Activated T-helper 2 cell treated with anti-CD3 and anti-CD28 coated beads, Interferon-gamma antibody, Interleukin-2, Interleukin-4, amounts not matched to agents 10 μg/mL and 5 μg/mL and 100 μg/mL, durations not matched to agents 14 hours and 24 hours and 36 hours (primary cell): ENCODE data around the gene TEX36. TPM values are rescaled to one million over a fixed set of nuclear protein-coding genes. Genes with fewer than 3 reads are reported as not detected.

Experiments used
- DNase-seq: peaks from one replicate; pipeline ENCODE4 v3.0.0; 2021; ENCODE audit warnings: low spot score
- H3K27ac Mint-ChIP-seq: one replicate; pipeline ENCODE4 v1.8.0; 2021; ENCODE audit warnings: mixed read lengths
- H3K27me3 Mint-ChIP-seq: one replicate; pipeline ENCODE4 v1.8.0; 2021; ENCODE audit warnings: low read depth, mixed read lengths
- H3K36me3 Mint-ChIP-seq: one replicate; pipeline ENCODE4 v1.8.0; 2021; ENCODE audit warnings: low read depth, mixed read lengths
- H3K4me1 Mint-ChIP-seq: one replicate; pipeline ENCODE4 v1.8.0; 2021; ENCODE audit warnings: low read depth, mixed read lengths
- H3K4me3 Mint-ChIP-seq: one replicate; pipeline ENCODE4 v1.8.0; 2021; ENCODE audit warnings: low read depth, mild to moderate bottlenecking, moderate library complexity, mixed read lengths
- H3K9me3 Mint-ChIP-seq: one replicate; pipeline ENCODE4 v1.8.0; 2021; ENCODE audit warnings: mixed read lengths
- intact Hi-C: fragments of 100-400 bp; cut with micrococcal nuclease; formaldehyde crosslinking; loops from one replicate; pipeline ENCODE4 v1.15.1; 2023
- total RNA-seq: library from RNA; stranded (reverse); gene quantifications from 2 replicates; pipeline ENCODE4 v1.2.3, GENCODE V29; 2022

Gene TEX36
- total RNA-seq, 1 donor from 2014 or later: not detected

DNA sequence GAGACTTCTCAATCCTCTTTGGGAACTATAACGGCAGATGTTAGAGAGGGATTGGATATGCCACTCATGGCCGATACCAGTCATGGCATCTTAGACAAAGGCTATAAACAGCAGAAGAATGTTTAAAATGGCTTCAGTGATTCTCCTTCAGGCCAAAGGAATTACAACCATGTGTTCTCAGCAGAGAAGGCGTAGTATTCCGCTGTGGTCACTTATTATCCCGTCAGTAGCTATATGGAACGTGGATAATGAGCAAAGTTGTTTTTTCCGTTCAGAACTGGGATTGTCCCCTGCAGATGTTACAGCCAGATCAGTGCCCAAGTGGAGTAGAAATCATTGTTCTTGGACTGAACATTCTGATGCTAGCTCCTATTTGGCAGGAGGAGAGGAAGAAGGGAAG, 43.1 kb downstream of the TEX36 start:
- Mint-ChIP-seq H3K36me3 (no peaks in the 10 kb centered on the region), H3K9me3 (no peaks in the 10 kb centered on the region), H3K27ac (no peak overlapping the region), H3K4me1 (no peaks in the 10 kb centered on the region), H3K27me3 (no peaks in the 10 kb centered on the region), H3K4me3 (no peak overlapping the region)
- intact Hi-C loops: no loop called here
- DNase-seq: no peak

DNA sequence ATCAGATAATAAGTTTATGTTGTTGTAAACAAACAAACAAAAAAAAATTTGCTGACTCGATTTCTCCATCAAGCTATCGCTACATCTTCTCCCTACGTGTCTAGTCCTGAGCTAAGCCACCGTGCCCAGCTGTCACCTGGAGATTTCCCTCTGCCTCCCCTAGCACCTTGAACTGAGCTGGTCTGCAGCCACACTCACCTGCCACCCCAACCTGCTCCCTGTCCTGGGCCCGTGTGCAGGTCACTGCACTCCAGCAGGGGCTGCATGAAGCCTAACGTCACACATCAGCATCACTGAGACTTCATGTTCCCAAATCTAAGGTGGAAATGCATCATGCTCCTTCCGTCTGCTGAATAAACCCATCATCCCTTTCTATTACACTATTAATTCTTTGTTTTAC, 44.4 kb downstream of the TEX36 start:
- no peak for DNase-seq
- intact Hi-C loops: no loop called here
- H3K4me3 Mint-ChIP-seq: no peak overlapping the region
- no peak overlapping the region for H3K27ac Mint-ChIP-seq
- no peaks in the 10 kb centered on the region for H3K27me3 Mint-ChIP-seq
- no peaks in the 10 kb centered on the region for H3K9me3 Mint-ChIP-seq
- no peaks in the 10 kb centered on the region for H3K4me1 Mint-ChIP-seq
- no peaks in the 10 kb centered on the region for H3K36me3 Mint-ChIP-seq

DNA sequence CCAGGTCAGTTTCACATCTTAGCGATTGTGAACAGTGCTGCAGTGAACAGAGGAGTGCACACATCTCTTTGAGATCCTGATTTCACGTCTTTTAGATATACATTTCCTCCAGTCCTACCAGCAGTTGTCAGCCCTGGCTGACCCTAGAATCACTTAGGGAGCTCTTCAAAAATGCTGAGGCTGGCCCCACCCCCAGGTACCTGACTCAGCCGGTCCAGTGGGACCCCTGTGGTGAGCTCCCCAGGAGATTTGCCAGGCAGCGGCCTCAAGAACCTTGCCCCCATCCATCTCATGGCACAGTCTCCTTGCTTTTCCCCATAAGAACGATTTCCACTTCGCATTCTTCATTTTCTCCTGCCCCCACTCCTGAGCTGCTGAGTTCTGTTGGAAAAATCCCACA, 45.5 kb downstream of the TEX36 start:
- no peak for DNase-seq
- no peak overlapping the region for H3K4me3 Mint-ChIP-seq
- no peaks in the 10 kb centered on the region for H3K4me1 Mint-ChIP-seq
- H3K27ac Mint-ChIP-seq: no peak overlapping the region
- no peaks in the 10 kb centered on the region for H3K36me3 Mint-ChIP-seq
- H3K9me3 Mint-ChIP-seq: no peaks in the 10 kb centered on the region
- H3K27me3 Mint-ChIP-seq: no peaks in the 10 kb centered on the region
- intact Hi-C loops: no loop called here

DNA sequence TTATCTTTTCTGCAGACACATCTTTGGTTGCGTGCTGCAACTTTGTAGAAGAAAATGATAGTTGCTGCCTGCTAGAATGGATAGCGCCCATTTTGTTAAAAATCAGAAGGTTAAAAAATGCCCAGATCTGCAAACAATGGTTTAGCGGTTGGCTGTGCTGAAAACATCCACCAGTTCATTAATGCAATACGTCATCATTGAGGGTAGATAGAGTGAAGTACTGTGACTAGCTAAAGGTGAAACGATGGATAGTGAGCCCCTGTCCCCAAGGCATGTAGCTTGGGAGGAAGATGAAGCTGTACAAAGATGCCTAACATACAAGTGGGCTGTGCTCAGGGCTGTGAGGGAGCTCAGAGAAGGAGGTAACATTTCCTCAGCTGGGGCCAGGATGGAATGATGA, 48.4 kb downstream of the TEX36 start:
- H3K9me3 Mint-ChIP-seq: no peaks in the 10 kb centered on the region

DNA sequence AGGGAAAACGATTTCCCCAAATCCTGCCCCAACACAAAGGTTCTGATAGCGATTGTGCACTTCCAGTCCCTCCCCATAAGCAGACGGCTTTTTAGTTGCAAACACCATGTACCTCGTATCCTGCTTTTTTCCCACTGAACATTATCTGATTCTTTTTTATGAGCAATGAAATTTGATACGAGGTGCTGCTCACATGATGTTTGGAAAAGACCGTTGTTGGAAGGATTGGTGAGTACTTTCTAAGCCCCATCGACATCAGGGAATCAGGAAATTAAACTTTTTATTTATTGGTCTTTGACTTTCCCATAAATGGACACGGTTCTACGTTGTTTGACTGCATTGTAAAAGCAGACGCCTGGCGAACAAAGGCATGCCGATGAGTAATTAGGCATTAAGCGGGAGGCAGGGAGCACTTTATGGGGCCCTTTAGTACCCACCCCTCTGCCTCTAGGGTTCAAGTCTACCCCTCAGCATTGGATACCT, 49.4 kb downstream of the TEX36 start:
- DNase-seq: no peak
- Mint-ChIP-seq H3K27ac (no peak overlapping the region), H3K4me3 (no peak overlapping the region), H3K36me3 (no peaks in the 10 kb centered on the region), H3K9me3 (no peaks in the 10 kb centered on the region), H3K4me1 (no peaks in the 10 kb centered on the region), H3K27me3 (no peaks in the 10 kb centered on the region)
- intact Hi-C loops: no loop called here

More for the DNA sequence above, 48.4 kb downstream of the TEX36 start:
- intact Hi-C loops: no loop called here
- H3K27me3 Mint-ChIP-seq: no peaks in the 10 kb centered on the region
- no peak for DNase-seq
- H3K4me1 Mint-ChIP-seq: no peaks in the 10 kb centered on the region
- H3K27ac Mint-ChIP-seq: no peak overlapping the region
- no peak overlapping the region for H3K4me3 Mint-ChIP-seq
- no peaks in the 10 kb centered on the region for H3K36me3 Mint-ChIP-seq

DNA sequence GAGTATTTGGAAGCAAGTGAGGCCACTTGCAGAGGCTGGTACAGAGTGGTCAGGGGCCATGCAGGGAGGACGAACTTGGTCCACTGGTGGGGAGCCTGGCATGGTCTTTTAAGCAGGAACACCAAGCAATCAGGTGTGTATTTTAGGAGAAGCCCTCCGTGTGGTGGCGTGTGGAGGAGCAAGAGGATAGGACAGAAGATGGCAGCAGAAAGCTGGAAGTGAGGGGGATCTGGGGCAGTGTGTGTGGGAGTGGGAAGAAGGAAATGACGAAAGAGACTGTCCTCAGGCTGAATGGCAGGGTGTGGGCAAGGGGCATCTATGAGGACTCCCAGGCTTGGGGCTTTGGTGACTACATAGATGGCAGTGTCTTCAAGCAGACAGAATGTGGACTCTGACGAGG, 51.2 kb downstream of the TEX36 start:
- H3K27me3 Mint-ChIP-seq: no peaks in the 10 kb centered on the region
- no peaks in the 10 kb centered on the region for H3K4me1 Mint-ChIP-seq
- no peaks in the 10 kb centered on the region for H3K9me3 Mint-ChIP-seq
- H3K36me3 Mint-ChIP-seq: no peaks in the 10 kb centered on the region
- intact Hi-C loops: no loop called here
- no peak overlapping the region for H3K27ac Mint-ChIP-seq
- no peak for DNase-seq
- H3K4me3 Mint-ChIP-seq: no peak overlapping the region

DNA sequence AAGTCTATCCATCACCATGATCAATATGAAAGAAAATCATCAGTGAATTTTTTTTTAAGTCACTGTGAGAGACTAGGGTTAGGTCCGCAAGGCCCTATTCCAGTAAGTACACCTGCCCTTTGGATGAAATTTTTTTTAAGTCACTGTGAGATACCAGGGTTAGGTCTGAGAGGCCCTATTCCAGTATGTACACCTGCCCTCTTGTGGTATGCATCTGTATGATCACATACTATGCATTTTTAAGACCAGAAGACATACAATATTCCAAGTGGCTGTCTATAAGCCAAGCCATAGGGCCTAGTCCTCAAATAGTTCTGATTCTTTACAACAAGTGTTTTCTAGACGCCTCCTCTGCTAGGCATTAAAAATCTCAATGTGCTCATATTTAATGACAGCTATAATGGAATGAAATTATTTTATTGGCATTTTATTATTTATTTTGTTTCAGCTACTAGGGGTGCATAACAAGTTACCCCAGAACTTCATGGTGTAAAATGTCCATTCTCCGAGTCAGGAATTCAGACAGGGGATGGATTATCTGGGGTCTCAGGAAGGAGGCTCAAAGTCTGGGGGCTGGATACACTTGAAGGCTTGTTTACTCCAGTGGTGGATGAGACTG, 53.1 kb downstream of the TEX36 start:
- Mint-ChIP-seq H3K9me3 (no peaks in the 10 kb centered on the region), H3K4me1 (no peaks in the 10 kb centered on the region), H3K36me3 (no peaks in the 10 kb centered on the region), H3K27ac (no peak overlapping the region), H3K4me3 (no peak overlapping the region), H3K27me3 (peaks cover 1% of the 10 kb centered on the region)
- intact Hi-C loops: no loop called here
- DNase-seq: no peak

DNA sequence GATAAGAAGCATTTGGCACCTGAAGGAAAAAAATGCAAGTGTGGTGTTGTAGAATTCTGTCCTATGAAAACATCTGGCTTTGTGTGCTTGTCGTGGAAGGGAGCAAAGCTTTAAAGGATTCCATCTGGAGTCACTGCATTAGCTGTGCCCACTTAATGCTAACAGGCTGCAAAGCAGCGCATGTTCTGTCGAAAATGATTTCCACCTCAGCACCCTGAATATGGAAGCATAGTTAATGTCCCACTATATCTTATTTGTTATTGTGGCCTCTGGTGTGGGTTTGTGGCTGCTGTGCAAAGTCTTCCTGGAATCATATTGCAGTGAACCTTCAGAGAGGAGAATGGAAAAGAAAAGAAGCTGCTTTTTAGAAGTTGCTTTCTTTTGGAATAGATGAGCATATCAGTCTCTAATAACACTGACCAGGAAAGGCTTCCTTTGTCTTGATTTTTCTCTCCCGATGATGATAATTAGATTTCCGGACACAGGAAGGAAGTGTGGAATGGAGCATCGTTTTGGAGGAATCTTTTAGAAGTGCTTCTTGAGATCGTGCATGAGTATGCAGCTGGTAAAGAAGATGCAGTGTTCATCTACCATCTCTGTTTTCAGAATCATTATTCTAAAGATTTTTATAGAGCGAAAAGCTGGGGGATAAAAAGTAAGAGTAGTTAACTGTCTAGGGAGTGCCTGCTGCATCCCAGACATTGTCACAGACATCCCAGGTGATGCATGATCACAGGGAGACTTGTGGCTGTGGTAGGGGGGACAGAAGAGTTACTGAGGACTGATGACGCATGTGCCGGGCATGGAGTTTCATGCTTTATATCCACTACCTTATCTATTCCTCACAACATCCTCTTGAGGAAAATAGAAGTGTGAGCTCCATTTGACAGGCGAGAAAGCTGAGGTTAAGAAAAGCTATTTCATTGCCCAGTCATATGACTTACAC, 54.6 kb downstream of the TEX36 start:
- Mint-ChIP-seq H3K36me3 (no peaks in the 10 kb centered on the region), H3K4me3 (no peak overlapping the region), H3K27me3 (peaks cover 1% of the 10 kb centered on the region), H3K27ac (no peak overlapping the region), H3K4me1 (no peaks in the 10 kb centered on the region), H3K9me3 (no peaks in the 10 kb centered on the region)
- intact Hi-C loops: no loop called here
- DNase-seq: no peak

DNA sequence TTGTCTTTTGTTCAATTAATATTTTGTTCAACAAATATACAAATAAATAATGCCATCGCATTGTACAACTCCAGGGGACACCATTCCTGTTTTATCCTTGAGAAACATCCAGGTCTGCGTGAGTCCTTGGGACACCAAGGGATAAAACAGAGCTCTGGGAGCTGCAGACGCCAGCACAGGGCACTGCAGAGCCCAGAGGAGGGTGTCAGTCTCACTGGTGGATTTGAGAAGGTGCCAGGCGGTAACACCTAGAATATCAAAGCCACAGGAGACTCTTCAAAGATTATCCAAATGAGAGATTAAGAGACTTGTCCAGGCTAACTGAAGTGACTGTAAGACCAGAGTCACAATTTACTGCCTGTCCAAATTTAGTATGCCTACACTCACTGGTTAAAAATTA, 55.3 kb downstream of the TEX36 start:
- intact Hi-C loops: no loop called here

DNA sequence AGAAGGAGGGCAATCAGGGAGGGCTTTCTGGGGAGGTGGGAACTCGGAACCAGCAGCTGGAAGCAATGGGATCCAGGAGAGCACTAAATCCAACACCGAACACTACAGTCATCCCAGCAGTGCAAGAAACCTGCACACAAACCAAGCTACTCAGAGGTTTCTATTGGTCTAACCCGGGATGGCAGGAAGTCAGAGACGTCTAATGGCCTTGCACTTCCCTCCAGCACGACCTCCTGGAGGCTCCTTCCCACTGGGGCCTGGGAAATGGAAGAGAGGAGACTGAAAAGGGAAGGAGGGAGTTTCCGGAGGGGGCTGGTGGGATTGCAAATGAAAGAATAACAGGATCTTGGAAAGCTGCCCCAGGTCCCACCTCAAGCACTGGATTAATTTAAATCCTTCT, 56.3 kb downstream of the TEX36 start:
- H3K27me3 Mint-ChIP-seq: peaks cover 1% of the 10 kb centered on the region
- H3K36me3 Mint-ChIP-seq: no peaks in the 10 kb centered on the region
- H3K4me3 Mint-ChIP-seq: no peak overlapping the region
- intact Hi-C loops: no loop called here
- H3K9me3 Mint-ChIP-seq: no peaks in the 10 kb centered on the region
- DNase-seq: no peak
- H3K4me1 Mint-ChIP-seq: no peaks in the 10 kb centered on the region
- no peak overlapping the region for H3K27ac Mint-ChIP-seq

More for the DNA sequence above, 55.3 kb downstream of the TEX36 start:
- no peaks in the 10 kb centered on the region for H3K4me1 Mint-ChIP-seq
- no peak for DNase-seq
- H3K27ac Mint-ChIP-seq: no peak overlapping the region
- H3K4me3 Mint-ChIP-seq: no peak overlapping the region
- no peaks in the 10 kb centered on the region for H3K36me3 Mint-ChIP-seq
- peaks cover 1% of the 10 kb centered on the region for H3K27me3 Mint-ChIP-seq
- no peaks in the 10 kb centered on the region for H3K9me3 Mint-ChIP-seq

DNA sequence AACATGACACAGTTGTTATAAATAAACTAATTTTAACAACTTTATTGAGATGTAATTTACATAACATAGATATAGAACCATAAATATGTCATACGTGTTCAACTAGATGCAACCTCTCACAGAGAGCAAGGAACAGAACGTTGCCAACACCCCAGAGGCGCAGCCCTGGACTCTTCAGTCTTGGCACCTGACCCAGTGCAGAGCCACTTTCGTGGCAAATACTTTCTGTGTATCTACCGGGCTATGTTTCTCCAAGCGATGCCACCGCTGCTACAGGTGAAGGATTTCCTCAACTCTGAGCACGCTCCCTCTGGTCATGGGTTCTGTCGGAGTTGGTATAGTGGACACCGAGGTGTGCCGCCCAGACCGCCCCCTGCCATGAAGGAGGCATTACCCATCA, 57.4 kb downstream of the TEX36 start:
- Mint-ChIP-seq H3K27me3 (peaks cover 1% of the 10 kb centered on the region), H3K9me3 (no peaks in the 10 kb centered on the region), H3K4me3 (no peak overlapping the region), H3K36me3 (no peaks in the 10 kb centered on the region), H3K4me1 (no peaks in the 10 kb centered on the region), H3K27ac (no peak overlapping the region)
- intact Hi-C loops: no loop called here
- DNase-seq: no peak

DNA sequence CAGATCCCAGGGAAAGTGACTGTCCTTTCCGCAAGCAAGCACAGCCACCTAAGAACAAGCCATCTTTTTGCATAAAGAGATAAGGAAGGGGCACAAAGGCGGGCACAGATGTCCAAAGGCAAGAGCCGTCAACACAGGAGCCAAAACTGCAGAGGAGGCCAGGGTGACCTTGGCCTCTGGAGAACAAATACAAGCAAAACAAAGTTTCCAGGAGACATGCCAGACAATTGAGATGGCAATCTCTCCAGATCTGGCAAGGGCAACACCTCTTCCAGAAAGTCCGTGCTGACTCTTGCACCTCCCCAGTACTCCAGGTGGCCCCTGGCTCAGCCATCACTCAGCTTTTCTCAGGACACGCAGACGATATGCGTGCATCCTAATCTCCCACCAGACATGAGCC, 58.2 kb downstream of the TEX36 start:
- DNase-seq: no peak
- Mint-ChIP-seq H3K9me3 (no peaks in the 10 kb centered on the region), H3K4me3 (no peak overlapping the region), H3K27ac (no peak overlapping the region), H3K36me3 (no peaks in the 10 kb centered on the region), H3K4me1 (no peaks in the 10 kb centered on the region), H3K27me3 (peaks cover 1% of the 10 kb centered on the region)
- intact Hi-C loops: no loop called here

DNA sequence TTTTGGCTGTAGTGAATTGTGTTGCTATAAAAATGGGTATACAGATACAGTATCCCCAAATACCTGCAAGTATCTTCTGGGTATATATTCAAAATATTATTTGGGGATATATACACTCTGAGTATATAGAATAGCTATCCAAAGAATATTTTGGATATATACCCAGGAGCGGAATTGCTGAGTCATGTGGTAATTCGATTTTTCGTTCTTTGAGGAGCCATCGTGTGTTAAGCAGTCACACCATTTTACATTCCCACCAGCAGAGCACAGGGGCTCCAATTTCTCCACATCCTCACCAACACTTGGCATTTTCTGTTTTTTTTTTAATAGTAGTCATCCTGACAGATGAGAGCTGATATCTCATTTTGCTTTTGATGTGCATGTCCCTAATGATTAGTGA, 61.9 kb downstream of the TEX36 start:
- Mint-ChIP-seq H3K9me3 (no peaks in the 10 kb centered on the region), H3K4me1 (no peaks in the 10 kb centered on the region), H3K27me3 (peaks cover 1% of the 10 kb centered on the region), H3K27ac (no peak overlapping the region), H3K36me3 (no peaks in the 10 kb centered on the region), H3K4me3 (no peak overlapping the region)
- intact Hi-C loops: no loop called here
- no peak for DNase-seq
